VCaP (cell line): ENCODE results near the gene BCAR3.

Experiments used
- H3K27ac ChIP-seq: fragments of 450-650 bp; 2 replicates; pipeline ENCODE4 v1.5.1; 2017
- TF ChIP-seq, protein P1 (sequence below): fragments of 450-650 bp; conservative IDR thresholded peaks from 2 replicates; pipeline ENCODE4 v1.5.1; 2017; ENCODE audit warnings: mild to moderate bottlenecking, moderate library complexity

BCAR3 gene

DNA sequence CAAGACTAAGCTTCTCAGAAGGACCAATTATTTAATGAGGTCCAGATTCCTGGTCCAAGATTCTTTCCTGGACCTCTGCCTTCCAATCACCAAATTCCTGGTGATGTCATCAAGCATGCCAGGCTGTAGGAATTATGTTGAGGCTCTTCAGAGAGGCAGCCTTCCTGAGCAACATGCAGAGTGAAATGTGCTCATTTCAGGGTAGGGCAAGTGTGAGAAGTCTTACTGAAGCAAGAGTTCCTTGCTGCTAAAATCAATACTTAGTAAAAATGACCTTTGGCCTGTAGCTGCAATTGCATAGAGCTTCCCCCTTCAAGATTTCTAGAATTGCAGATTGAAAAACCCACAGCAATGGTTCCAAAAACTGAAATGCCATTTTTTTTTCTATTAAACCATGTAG is 31.7 kb upstream of the BCAR3 start:
- TF ChIP-seq, protein P1, sequence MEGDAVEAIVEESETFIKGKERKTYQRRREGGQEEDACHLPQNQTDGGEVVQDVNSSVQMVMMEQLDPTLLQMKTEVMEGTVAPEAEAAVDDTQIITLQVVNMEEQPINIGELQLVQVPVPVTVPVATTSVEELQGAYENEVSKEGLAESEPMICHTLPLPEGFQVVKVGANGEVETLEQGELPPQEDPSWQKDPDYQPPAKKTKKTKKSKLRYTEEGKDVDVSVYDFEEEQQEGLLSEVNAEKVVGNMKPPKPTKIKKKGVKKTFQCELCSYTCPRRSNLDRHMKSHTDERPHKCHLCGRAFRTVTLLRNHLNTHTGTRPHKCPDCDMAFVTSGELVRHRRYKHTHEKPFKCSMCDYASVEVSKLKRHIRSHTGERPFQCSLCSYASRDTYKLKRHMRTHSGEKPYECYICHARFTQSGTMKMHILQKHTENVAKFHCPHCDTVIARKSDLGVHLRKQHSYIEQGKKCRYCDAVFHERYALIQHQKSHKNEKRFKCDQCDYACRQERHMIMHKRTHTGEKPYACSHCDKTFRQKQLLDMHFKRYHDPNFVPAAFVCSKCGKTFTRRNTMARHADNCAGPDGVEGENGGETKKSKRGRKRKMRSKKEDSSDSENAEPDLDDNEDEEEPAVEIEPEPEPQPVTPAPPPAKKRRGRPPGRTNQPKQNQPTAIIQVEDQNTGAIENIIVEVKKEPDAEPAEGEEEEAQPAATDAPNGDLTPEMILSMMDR = no peak
- H3K27ac ChIP-seq = no peak overlapping the region

DNA sequence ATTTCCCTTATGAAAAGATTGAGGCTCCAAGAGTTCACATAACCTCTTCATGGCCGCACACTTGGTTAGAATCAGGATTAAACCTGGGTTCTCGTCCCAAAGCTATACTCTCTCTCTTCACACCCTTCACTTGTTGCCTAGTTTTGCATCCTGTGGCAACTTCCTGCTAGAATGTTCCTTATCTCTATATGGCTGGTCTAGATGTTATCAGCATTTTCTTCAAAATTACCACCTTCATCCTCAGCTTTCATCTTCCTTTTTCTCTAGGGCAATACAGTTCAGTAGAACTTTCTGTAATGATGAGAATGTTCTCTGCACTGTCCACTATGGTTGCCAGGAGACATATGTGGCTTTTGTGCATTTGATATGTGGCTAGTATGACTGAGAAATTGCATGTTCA is 31.1 kb upstream of the BCAR3 start:
- TF ChIP-seq, protein P1 = no peak
- no peak overlapping the region for H3K27ac ChIP-seq

DNA sequence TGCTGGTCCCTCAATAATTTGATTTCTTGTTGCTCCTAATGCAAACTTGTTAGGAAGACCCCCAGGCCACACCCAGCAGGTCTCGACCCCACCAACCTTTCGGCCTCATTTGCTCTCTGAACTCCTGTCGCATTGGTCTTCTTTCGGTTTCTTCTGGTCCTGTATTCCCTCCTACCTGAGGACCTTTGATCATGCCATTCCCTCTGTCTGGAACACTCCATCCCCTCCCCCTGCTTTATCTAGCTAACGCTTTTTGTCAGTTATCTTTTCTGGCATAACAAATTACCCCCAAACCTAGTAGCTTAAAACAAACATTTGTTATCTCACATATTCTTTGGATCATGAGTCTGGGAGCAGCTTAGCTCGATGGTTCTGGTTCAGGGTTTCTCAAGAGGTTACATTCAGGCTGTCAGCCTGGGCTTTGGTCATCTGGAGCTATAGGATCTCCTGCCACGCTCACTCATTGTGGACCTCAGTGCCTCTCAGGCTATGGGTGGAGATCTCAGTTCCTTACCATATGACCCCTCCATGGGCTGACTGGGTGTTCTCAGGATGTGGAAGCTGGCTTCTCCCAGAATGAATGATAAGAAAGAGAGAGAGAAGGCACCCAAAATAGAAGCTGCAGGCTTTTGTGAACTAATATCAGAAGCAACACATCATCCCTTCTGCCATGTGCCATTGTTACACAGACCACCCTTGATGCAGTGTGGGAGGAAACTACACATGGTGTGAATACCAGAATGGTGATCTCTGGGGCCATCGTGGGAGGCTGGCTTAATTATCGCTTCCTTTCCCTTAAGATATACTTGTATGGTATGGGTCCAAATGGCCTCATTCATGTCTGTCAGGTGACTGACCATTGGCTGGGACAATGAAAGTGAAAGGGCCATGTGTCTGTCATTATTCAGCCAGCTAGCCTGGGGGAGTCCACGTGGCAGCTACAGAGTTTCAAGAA is 29.1 kb upstream of the BCAR3 start:
- no peak overlapping the region for H3K27ac ChIP-seq
- TF ChIP-seq, protein P1 = no peak

DNA sequence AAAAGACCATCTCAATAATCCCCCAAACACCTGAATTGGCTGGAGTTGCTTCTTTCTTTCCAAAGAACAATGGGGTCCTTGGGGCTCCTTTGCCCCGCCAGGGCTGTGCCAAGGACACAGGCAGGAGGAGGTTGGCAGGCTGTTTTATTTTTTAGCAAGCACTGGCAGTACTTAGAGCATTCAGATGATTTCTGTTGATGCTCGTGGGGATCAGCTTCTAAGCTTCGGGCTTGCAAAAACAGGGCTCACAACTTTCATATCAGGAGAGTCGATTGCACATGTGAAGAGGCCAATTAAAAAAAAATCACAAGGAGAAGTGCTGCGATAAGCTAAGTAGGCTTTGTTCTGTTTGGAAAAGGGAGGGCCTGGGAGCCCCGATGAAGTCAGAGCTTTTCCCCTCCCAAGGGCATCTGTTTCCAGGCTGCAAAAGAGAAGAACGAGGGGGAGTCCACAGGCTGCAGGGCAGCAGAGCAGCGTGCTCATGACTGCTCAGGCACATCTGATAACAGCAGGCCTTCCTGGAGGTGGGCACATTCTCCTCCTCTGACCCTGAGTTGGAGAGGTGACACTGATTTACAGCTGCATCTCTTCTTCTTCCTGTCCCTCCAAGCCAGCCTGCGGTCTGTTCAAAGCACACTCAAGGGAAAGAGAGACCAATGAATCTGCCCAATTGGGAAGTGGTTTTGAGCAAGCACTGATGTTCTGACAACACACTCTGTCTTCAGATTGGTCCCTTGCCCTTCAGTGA is 27.3 kb upstream of the BCAR3 start:
- TF ChIP-seq, protein P1 = no peak
- no peak overlapping the region for H3K27ac ChIP-seq

DNA sequence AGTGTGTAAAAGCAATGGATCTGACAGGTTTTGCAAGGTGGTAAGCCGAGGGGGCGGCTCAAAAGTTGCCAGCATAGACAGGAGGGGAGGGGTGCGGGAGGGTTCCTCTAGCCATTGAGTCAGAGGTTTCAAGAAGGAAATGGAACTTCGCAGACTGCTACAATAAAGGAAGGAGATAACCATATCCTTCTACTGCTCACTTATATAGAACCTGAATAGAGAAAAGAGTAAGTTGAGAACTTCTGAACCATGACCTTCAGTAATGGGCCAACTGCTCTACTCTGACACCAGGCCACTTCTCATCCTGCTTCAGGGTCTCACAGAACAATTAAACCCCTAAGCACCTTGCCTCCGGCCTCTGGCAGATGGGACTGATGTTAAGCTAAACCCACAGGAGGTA is 26.3 kb upstream of the BCAR3 start:
- H3K27ac ChIP-seq = no peak overlapping the region
- TF ChIP-seq, protein P1 = no peak

DNA sequence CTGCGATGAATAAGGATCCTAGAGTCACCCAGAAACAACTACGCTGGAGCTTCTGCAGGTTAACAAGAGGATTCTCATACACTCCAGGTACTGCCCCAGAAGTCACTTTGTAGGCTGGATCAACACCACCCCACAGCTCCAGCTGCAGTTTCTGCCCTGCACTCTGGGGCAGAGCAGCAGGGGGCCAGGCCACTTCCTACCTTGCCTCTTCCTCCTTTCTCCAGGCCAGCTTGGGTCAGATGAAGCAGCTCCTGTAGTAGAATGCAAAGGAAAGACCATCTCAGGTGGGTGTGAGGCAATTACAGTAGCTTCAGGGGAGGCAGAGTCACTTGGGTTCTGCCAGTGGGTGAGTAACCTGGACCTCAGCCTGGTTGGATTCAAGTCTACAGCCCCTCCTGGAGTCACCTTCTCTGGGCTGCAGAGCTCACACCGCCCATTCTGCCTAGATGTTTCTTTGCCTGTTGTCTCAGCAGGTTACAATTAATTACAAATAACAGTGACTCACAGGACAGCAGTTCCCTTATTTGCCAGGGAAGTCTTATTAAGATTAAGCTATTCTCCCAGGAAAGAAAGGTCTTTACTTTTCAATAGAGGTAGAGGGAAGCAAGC is 24.4 kb upstream of the BCAR3 start:
- TF ChIP-seq, protein P1 = no peak
- no peak overlapping the region for H3K27ac ChIP-seq

DNA sequence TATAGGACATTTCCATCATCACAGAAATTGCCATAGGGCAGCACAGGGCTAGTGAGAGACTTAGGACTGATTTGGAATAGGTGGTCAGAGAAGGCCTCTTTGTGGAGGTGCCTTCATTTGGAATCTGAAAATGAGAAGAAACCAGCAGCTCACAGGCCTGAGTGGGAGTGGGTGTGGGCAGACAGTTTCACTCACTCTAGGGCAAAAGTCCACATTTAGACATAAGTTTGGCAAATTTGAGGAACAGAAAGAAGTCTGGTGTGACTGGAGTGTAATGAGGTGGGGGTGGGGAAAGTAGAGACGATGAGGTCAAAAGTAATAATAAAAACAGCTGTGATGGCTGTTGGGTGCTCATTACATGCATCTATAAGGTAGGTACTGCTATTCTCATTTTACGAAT is 22.4 kb upstream of the BCAR3 start:
- no peak overlapping the region for H3K27ac ChIP-seq
- TF ChIP-seq, protein P1 = no peak
